ENCODE data around the gene C12orf56. TPM values are rescaled to one million over a fixed set of nuclear protein-coding genes. Genes with fewer than 3 reads are reported as not detected.
"Not testable (repeated sequence)": the region's sequence is repeated elsewhere in the genome, so short reads cannot be mapped to it uniquely, and the experiment has no call there.

Gene C12orf56
- total RNA-seq, 2 donors from 2014 or later = not detected

DNA sequence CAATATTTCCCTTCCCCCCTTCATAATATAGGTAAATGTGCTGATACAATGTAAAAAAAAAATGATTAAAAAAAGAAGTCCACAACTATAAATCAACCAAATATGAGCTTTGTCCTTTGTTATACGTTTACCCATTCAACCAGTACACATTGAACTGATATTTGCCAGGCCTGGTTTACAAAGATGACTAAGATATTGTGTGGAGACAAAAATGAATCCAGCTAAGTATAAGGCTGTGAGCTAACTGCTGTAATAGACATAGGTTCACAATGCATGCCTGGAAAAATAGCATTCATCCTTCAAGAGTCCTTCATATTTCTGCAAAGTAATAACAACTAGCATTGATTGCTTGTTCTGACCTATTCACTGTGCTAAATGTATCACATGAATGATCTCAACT, 6.9 kb downstream of the C12orf56 start:
- no peaks in the 10 kb centered on the region for H3K27me3 ChIP-seq
- H3K27ac ChIP-seq = no peak overlapping the region
- intact Hi-C loops (cut with DNase I) = no loop called here
- no peak overlapping the region for H3K4me3 ChIP-seq
- no peaks in the 10 kb centered on the region for H3K9me3 ChIP-seq
- ATAC-seq = no peak
- TF ChIP-seq POLR2A (IDR thresholded peaks at IDR 0.05) = no peak
- TF ChIP-seq, protein P1, sequence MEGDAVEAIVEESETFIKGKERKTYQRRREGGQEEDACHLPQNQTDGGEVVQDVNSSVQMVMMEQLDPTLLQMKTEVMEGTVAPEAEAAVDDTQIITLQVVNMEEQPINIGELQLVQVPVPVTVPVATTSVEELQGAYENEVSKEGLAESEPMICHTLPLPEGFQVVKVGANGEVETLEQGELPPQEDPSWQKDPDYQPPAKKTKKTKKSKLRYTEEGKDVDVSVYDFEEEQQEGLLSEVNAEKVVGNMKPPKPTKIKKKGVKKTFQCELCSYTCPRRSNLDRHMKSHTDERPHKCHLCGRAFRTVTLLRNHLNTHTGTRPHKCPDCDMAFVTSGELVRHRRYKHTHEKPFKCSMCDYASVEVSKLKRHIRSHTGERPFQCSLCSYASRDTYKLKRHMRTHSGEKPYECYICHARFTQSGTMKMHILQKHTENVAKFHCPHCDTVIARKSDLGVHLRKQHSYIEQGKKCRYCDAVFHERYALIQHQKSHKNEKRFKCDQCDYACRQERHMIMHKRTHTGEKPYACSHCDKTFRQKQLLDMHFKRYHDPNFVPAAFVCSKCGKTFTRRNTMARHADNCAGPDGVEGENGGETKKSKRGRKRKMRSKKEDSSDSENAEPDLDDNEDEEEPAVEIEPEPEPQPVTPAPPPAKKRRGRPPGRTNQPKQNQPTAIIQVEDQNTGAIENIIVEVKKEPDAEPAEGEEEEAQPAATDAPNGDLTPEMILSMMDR (IDR thresholded peaks at IDR 0.05) = no peak
- no peaks in the 10 kb centered on the region for H3K36me3 ChIP-seq (replicated peaks in 1 of 2; ENCODE audit: insufficient read depth in 1 of 2, low read depth in 2 of 2)
- 79 to 84% methylated on average over 1 of the region's 1 CpG for WGBS, 2 donors
- DNase-seq = no peak
- H3K4me1 ChIP-seq = no peaks in the 10 kb centered on the region

DNA sequence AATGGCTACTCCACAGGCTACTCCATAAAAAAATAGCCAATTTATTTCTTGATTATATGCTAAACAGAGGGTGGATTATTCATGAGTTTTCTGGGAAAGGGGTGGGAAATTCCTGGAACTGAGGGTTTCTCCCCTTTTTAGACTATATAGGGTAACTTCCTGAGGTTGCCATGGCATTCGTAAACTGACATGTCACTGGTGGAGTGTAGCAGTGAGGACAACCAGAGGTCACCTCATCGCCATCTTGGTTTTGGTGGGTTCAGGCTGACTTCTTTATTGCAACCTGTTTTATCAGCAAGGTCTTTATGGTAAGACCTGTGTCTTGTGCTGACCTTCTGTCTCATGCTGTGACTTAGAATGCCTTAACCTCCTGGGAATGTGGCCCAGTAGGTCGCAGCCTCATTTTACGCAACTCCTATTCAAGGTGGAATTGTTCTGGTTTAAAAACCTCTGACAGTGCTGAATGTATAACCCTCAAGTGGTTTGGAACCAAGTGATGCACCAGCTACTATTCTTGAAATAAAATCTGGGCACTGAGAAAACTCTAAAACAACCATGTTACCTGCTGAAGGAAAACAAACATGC, 27.7 kb downstream of the C12orf56 start:
- DNase-seq (no peak), ATAC-seq (no peak)
- Histone ChIP-seq H3K4me3 (no peak overlapping the region), H3K36me3 (replicated peaks in 1 of 2; ENCODE audit: insufficient read depth in 1 of 2, low read depth in 2 of 2) (no peaks in the 10 kb centered on the region), H3K9me3 (no peaks in the 10 kb centered on the region), H3K27me3 (no peaks in the 10 kb centered on the region), H3K4me1 (no peaks in the 10 kb centered on the region), H3K27ac (no peak overlapping the region)
- WGBS, 2 donors = 86 to 87% methylated on average over 4 of the region's 4 CpGs
- no peak for TF ChIP-seq POLR2A (IDR thresholded peaks at IDR 0.05)
- TF ChIP-seq, protein P1 (IDR thresholded peaks at IDR 0.05) = no peak
- intact Hi-C loops (cut with DNase I) = no loop called here

DNA sequence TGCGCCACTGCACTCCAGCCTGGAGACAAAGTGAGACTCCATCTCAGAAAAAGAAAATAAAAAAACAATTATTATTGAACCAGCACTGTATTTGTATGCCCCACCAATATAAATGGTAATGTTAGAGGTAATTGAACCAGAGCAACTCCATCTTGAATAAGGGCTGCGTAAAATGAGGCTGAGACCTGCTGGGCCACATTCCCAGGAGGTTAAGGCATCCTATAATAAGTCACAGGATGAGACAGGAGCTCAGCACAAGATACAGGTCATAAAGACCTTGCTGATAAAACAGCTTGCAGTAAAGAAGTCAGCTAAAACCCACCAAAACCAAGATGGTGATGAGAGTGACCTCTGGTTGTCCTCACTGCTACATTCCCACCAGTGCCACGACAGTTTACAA, 29.4 kb downstream of the C12orf56 start:
- H3K36me3 ChIP-seq (replicated peaks in 1 of 2; ENCODE audit: insufficient read depth in 1 of 2, low read depth in 2 of 2); H3K9me3 ChIP-seq; DNase-seq; H3K4me1 ChIP-seq; H3K27me3 ChIP-seq; H3K4me3 ChIP-seq; intact Hi-C loops (cut with DNase I); H3K27ac ChIP-seq; ATAC-seq: not testable (repeated sequence)
- 80 to 92% methylated on average over 3 of the region's 3 CpGs for WGBS, 2 donors

DNA sequence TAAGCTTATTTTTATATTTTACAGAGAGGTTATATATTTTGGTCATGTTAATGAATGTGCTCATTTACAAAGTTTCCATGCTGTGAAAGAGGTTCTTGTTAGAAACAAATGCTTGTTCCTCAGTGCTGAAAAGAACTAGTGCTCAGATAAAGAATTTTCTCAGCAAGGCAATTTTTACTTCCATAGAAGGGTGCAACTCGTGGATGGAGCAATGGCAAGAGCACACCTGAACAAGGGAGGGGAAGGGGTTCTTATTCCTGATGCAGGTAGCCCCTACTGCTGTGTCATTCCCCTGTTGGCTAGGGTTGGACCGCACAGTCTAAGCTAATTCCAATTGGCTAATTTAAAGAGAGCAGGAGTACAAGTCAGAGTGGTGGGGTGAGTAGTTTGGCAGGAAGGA, 34.3 kb downstream of the C12orf56 start:
- H3K9me3 ChIP-seq; intact Hi-C loops (cut with DNase I): not testable (repeated sequence)
- 73 to 77% methylated on average over 2 of the region's 2 CpGs for WGBS, 2 donors

DNA sequence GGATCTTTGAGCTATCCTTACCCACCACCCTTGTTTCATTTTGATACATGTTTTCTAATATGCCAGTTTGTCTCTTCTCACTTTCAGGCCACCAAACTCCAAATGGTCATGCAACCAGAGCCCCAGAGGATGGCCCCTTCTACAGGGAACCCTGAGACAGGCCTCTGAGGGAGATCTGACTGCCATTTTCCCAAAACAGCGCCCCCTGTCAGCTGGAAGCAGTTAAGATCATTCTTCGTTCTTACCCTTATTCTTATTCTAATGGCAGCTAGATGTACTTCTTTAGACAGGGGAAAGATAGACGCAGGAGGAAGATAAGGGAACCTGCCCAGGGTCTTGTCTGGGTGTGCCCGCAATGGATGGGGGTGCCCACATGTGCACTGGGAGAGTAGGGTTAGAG, 38.4 kb downstream of the C12orf56 start:
- Histone ChIP-seq H3K27ac (no peak overlapping the region), H3K4me1 (no peaks in the 10 kb centered on the region), H3K36me3 (replicated peaks in 1 of 2; ENCODE audit: insufficient read depth in 1 of 2, low read depth in 2 of 2) (no peaks in the 10 kb centered on the region), H3K4me3 (no peak overlapping the region), H3K27me3 (no peaks in the 10 kb centered on the region), H3K9me3 (peaks cover 0 to 4% (median 0%) of the 10 kb centered on the region in 3 donors)
- DNase-seq (no peak), ATAC-seq (no peak)
- intact Hi-C loops (cut with DNase I) = no loop called here
- TF ChIP-seq, protein P1 (IDR thresholded peaks at IDR 0.05) = no peak
- no peak for TF ChIP-seq POLR2A (IDR thresholded peaks at IDR 0.05)
- 60 to 67% methylated on average over 4 of the region's 4 CpGs for WGBS, 2 donors

More for the DNA sequence above, 34.3 kb downstream of the C12orf56 start:
- H3K36me3 ChIP-seq (replicated peaks in 1 of 2; ENCODE audit: insufficient read depth in 1 of 2, low read depth in 2 of 2); ATAC-seq; H3K4me3 ChIP-seq; H3K27me3 ChIP-seq; DNase-seq; H3K4me1 ChIP-seq; H3K27ac ChIP-seq: not testable (repeated sequence)

DNA sequence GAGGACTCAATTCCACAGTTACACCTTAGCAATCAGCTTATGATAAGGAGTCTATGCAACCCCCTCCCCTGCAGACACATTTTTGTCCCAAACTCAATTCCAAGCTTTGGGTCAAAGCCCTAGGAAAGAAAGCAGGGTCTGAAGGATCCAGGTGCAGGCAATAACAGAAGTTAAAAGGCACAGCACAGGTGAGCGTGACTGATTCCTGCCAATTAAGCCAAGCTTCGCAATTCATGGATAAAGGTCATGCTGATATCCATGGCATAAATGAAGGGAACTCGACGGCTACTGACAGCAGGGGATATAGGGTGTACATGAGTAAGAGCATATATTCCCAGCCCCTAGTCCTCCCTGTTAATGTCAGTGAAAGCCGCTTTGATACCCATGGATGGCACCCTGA, 39.3 kb downstream of the C12orf56 start:
- 79 to 90% methylated on average over 5 of the region's 5 CpGs for WGBS, 2 donors
- Histone ChIP-seq H3K27ac (no peak overlapping the region), H3K27me3 (no peaks in the 10 kb centered on the region), H3K4me3 (no peak overlapping the region), H3K9me3 (peaks cover 0 to 4% (median 0%) of the 10 kb centered on the region in 3 donors), H3K4me1 (no peaks in the 10 kb centered on the region), H3K36me3 (replicated peaks in 1 of 2; ENCODE audit: insufficient read depth in 1 of 2, low read depth in 2 of 2) (no peaks in the 10 kb centered on the region)
- intact Hi-C loops (cut with DNase I) = no loop called here
- ATAC-seq (no peak), DNase-seq (no peak)
- TF ChIP-seq, protein P1 (IDR thresholded peaks at IDR 0.05) = no peak
- no peak for TF ChIP-seq POLR2A (IDR thresholded peaks at IDR 0.05)
